ENCODE measurements around the gene ADAD2. TPM values are rescaled to one million over a fixed set of nuclear protein-coding genes. Genes with fewer than 3 reads are reported as not detected.
A peak's percentile ranks its signal among the peaks of the same experiment; 100 is the strongest.

ADAD2 gene
- total and polyA plus RNA-seq, 2 donors (not counting 3 experiments of a cell fraction or from before 2014, with no cell fraction given): 0.04 TPM; not detected in 1

- no peak overlapping the region for H3K4me3 ChIP-seq (replicated peaks in 1 of 3; ENCODE audit: insufficient read depth in 1 of 3, low read depth in 1 of 3, low read length in 3 of 3)
- H3K27ac ChIP-seq (ENCODE audit: insufficient read depth, low read depth, low read length): no peak overlapping the region
- POLR2A ChIA-PET: interaction anchor here (0.7 kb wide), 1 partner anchor 43 kb away, joined by 3 read pairs; no protein-coding TSS in a partner anchor
- no peaks in the 10 kb centered on the region for H3K9me3 ChIP-seq (replicated peaks; ENCODE audit: control insufficient read depth, insufficient read depth, low read length)
- H3K27me3 ChIP-seq (ENCODE audit: control insufficient read depth in 2 of 2, insufficient read depth in 2 of 2, low read length in 2 of 2): peaks cover 0 to 2% of the 10 kb centered on the region in 2 experiments
- peaks cover 5% of the 10 kb centered on the region for H3K4me1 ChIP-seq (ENCODE audit: control insufficient read depth, extremely low read depth, insufficient read depth, low read length)
- peak overlapping the region; percentile 39 for H2AFZ ChIP-seq (ENCODE audit: low read depth, low read length)
- DNase-seq (ENCODE audit: low read depth, low spot score): peak; percentile 49
- H3K9me1 ChIP-seq (replicated peaks; ENCODE audit: control insufficient read depth, extremely low read depth, insufficient read depth, low read length): no peaks in the 10 kb centered on the region
- no peaks in the 10 kb centered on the region for H3K36me3 ChIP-seq (ENCODE audit: control insufficient read depth in 2 of 2, extremely low read depth in 1 of 2, insufficient read depth in 2 of 2, low read length in 2 of 2)
- intact Hi-C loops (cut with micrococcal nuclease) (no loop called here), dilution Hi-C loops (cut with MboI; ENCODE audit: extremely low pct_ligation_motif_present, low sequenced_read_pairs) (loop anchor here (25.0 kb wide), 1 partner anchor 184 kb away; no protein-coding TSS in a partner anchor)
- FAIRE-seq: peak; percentile 85
- no peaks in the 10 kb centered on the region for H3K79me2 ChIP-seq (ENCODE audit: control insufficient read depth, insufficient read depth, low read length)
- no peaks in the 10 kb centered on the region for H4K20me1 ChIP-seq (replicated peaks; ENCODE audit: control insufficient read depth, extremely low read depth, insufficient read depth, low read length)
- BruUV-seq (replicated peaks): no TSS peak
- H3K4me2 ChIP-seq (ENCODE audit: insufficient read depth, low read length): no peak overlapping the region
- TF ChIP-seq JUN (IDR thresholded peaks at IDR 0.05; ENCODE audit: borderline replicate concordance, insufficient read depth, insufficient read length, low read depth) (peak; percentile 1), FOS (IDR thresholded peaks at IDR 0.05; ENCODE audit: borderline replicate concordance, insufficient read depth, low read length) (peak; percentile 24), CTCF (IDR thresholded peaks at IDR 0.05; ENCODE audit: extremely low read depth in 1 of 2, insufficient read depth in 1 of 2, low read depth in 1 of 2, low read length in 2 of 2) (no peak)
- CTCF ChIA-PET: interaction anchor here (0.6 to 1.5 kb wide), 5 partner anchors 11 to 278 kb away, joined by 3 to 6 read pairs (median 4); partner anchors contain the start of genes KCNG4 and TAF1C
- no peak overlapping the region for H3K9ac ChIP-seq (replicated peaks; ENCODE audit: extremely low read depth, insufficient read depth, low read length)
These were observed 37.4 kb downstream of the ADAD2 start for GRCh38 chr16:84228256-84228838.

- ChIA-PET POLR2A (no interaction called here), CTCF (no interaction called here)
- Histone ChIP-seq H3K27me3 (ENCODE audit: control insufficient read depth in 2 of 2, insufficient read depth in 2 of 2, low read length in 2 of 2) (peaks cover 2% of the 10 kb centered on the region in 2 experiments), H3K9me3 (replicated peaks; ENCODE audit: control insufficient read depth, insufficient read depth, low read length) (no peaks in the 10 kb centered on the region), H3K27ac (ENCODE audit: insufficient read depth, low read depth, low read length) (no peak overlapping the region), H3K36me3 (ENCODE audit: control insufficient read depth in 2 of 2, extremely low read depth in 1 of 2, insufficient read depth in 2 of 2, low read length in 2 of 2) (no peaks in the 10 kb centered on the region), H3K4me1 (ENCODE audit: control insufficient read depth, extremely low read depth, insufficient read depth, low read length) (peaks cover 5% of the 10 kb centered on the region), H3K4me2 (ENCODE audit: insufficient read depth, low read length) (no peak overlapping the region), H3K4me3 (replicated peaks in 1 of 3; ENCODE audit: insufficient read depth in 1 of 3, low read depth in 1 of 3, low read length in 3 of 3) (no peak overlapping the region), H4K20me1 (replicated peaks; ENCODE audit: control insufficient read depth, extremely low read depth, insufficient read depth, low read length) (no peaks in the 10 kb centered on the region), H3K79me2 (ENCODE audit: control insufficient read depth, insufficient read depth, low read length) (no peaks in the 10 kb centered on the region), H2AFZ (ENCODE audit: low read depth, low read length) (no peak overlapping the region), H3K9me1 (replicated peaks; ENCODE audit: control insufficient read depth, extremely low read depth, insufficient read depth, low read length) (no peaks in the 10 kb centered on the region), H3K9ac (replicated peaks; ENCODE audit: extremely low read depth, insufficient read depth, low read length) (no peak overlapping the region)
- intact Hi-C loops (cut with micrococcal nuclease) (no loop called here), dilution Hi-C loops (cut with MboI; ENCODE audit: extremely low pct_ligation_motif_present, low sequenced_read_pairs) (loop anchor here (25.0 kb wide), 1 partner anchor 183 kb away; no protein-coding TSS in a partner anchor)
- no peak for DNase-seq (ENCODE audit: low read depth, low spot score)
- FAIRE-seq: no peak
- BruUV-seq (replicated peaks): no TSS peak
- TF ChIP-seq POLR2A (IDR thresholded peaks at IDR 0.05; ENCODE audit: low read depth, low read length) (no peak), POLR2AphosphoS5 (IDR thresholded peaks at IDR 0.05; ENCODE audit: insufficient read depth, low read depth, low read length) (no peak), GATA2 (IDR thresholded peaks at IDR 0.05; ENCODE audit: insufficient read depth, insufficient read length, low read depth, low read length) (no peak), MYC (IDR thresholded peaks at IDR 0.05; ENCODE audit: low read depth, low read length) (no peak), MAX (IDR thresholded peaks at IDR 0.05; ENCODE audit: insufficient read depth, insufficient read length) (no peak), CTCF (IDR thresholded peaks at IDR 0.05; ENCODE audit: extremely low read depth in 1 of 2, insufficient read depth in 1 of 2, low read depth in 1 of 2, low read length in 2 of 2) (no peak), JUN (IDR thresholded peaks at IDR 0.05; ENCODE audit: borderline replicate concordance, insufficient read depth, insufficient read length, low read depth) (no peak), FOS (IDR thresholded peaks at IDR 0.05; ENCODE audit: borderline replicate concordance, insufficient read depth, low read length) (no peak), EZH2 (IDR thresholded peaks at IDR 0.05; ENCODE audit: borderline replicate concordance, low read depth, low read length, severe bottlenecking) (no peak)
These were observed 38.5 kb downstream of the ADAD2 start for GRCh38 chr16:84229471-84229870.
